GM21786 (cell line): Measurements from ENCODE around the gene MARCHF6.
A peak's percentile ranks its signal among the peaks of the same experiment; 100 is the strongest.
"Not testable (repeated sequence)": the region's sequence is repeated elsewhere in the genome, so short reads cannot be mapped to it uniquely, and the experiment has no call there.

Source experiments
- ATAC-seq: cut with Tn5 transposase; IDR thresholded peaks from one replicate; pipeline ENCODE4 v1.9.1; 2021; ENCODE audit not compliant: unreplicated experiment

MARCHF6 gene, protein sequence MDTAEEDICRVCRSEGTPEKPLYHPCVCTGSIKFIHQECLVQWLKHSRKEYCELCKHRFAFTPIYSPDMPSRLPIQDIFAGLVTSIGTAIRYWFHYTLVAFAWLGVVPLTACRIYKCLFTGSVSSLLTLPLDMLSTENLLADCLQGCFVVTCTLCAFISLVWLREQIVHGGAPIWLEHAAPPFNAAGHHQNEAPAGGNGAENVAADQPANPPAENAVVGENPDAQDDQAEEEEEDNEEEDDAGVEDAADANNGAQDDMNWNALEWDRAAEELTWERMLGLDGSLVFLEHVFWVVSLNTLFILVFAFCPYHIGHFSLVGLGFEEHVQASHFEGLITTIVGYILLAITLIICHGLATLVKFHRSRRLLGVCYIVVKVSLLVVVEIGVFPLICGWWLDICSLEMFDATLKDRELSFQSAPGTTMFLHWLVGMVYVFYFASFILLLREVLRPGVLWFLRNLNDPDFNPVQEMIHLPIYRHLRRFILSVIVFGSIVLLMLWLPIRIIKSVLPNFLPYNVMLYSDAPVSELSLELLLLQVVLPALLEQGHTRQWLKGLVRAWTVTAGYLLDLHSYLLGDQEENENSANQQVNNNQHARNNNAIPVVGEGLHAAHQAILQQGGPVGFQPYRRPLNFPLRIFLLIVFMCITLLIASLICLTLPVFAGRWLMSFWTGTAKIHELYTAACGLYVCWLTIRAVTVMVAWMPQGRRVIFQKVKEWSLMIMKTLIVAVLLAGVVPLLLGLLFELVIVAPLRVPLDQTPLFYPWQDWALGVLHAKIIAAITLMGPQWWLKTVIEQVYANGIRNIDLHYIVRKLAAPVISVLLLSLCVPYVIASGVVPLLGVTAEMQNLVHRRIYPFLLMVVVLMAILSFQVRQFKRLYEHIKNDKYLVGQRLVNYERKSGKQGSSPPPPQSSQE

GRCh38 chr5:10353241-10354047 lies at the start of gene MARCHF6:
Gene MARCHF6 (plus strand): TSS chr5:10353695. CDS start chr5:10353899, 204 bp downstream.
- ATAC-seq, result peak; percentile 80

- ATAC-seq, result no peak
Measured at GRCh38 chr5:10303699-10304170, 49.8 kb upstream of the MARCHF6 start.

GRCh38 chr5:10304932-10305331 lies 48.6 kb upstream of the MARCHF6 start:
- ATAC-seq, result no peak

DNA sequence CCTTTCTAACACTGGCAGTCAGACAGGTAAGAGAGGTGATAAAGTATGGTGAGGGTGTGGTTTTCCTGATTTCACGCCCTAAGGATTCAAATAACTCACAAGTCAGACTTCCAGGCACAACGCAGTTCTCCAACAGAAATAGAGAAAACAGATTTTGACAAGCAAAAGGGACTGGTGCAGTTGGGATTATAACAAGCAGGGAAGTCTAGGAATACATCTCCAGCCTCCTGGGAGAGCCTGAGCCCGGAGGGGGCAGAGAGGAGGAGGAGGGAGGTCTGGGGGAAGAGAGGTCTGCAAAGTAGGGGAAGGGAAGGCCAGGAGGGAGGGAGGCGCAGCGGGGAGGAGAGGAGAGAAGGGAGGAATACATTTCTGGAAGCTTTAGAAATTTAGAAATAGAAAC lies 47.4 kb upstream of the MARCHF6 start:
- ATAC-seq, result no peak

- no peak for ATAC-seq
Measured at GRCh38 chr5:10306806-10307205, 46.7 kb upstream of the MARCHF6 start.

GRCh38 chr5:10307206-10308148 lies 46.0 kb upstream of the MARCHF6 start, which contains the start of gene CMBL:
Gene CMBL (minus strand): TSS chr5:10307902. CDS start chr5:10290762, 17,140 bp downstream.
- ATAC-seq, result peak; percentile 72

GRCh38 chr5:10308844-10309243 lies 44.7 kb upstream of the MARCHF6 start:
- ATAC-seq, result no peak

DNA sequence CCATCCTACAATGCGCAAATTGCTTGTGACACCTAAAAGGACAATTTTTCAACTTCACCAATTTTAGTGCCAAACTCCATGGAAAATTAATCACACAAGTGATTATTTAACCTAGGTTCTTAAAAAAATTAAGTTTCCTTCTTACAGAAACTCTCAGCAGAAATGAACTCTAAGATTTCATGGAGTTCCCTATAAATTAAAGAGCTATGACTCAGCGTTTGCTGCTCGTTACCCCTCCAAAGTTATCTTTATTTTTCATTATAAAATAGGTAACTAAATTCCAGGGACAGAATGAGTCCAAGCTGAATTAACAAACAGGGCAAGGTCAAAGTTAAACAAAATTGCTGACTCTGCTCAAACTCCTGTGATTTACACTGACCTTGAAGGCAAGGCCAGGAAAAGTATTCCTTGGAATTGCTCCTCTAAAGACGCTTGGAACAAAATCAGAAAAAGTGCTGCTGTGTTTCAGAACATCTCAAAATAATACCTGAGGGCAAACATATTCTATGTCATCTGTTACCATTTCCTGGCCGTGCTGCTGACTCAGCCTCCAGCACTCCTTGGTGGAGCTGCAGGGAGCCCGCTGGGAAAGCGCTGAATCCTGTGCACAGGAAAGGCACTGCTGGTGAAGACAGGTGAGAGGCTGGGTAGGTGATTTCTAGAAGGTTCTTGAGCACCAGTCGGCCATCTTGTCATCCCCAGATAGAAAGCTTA lies 43.3 kb upstream of the MARCHF6 start:
- ATAC-seq, result no peak

DNA sequence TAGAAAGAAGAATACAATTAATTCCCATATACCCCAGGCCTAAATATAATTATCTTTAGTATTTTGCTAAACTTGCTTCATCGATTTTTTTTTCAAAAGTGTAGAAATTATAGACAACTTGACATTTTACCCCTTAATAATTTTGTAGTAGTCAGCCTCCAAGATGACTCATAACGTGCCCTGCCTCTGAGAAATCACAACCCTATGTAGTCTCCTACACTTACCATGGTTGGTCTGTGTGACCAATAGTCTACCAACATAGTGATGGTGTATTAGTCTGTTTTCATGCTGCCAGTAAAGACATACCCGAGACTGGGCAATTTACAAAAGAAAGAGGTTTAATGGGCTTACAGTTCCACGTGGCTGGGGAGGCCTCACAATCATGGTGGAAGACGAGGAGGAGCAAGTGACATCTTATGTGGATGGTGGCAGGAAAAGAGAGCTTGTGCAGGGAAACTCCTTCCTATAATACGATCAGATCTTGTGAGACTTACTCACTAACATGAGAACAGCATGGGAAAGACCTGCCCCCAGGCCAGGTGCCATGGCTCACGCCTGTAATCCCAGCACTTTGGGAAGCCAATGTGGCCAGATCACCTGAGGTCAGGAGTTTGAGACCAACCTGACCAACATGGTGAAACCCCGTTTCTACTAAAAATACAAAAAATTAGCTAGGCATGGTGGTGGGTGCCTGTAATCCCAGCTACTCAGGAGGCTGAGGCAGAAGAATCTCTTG lies 42.5 kb upstream of the MARCHF6 start:
- ATAC-seq, result not testable (repeated sequence)

GRCh38 chr5:10311595-10312425 lies 41.7 kb upstream of the MARCHF6 start:
- no peak for ATAC-seq

- ATAC-seq, result no peak
Measured at GRCh38 chr5:10315201-10315600, 38.3 kb upstream of the MARCHF6 start.

- ATAC-seq, result no peak
Measured at GRCh38 chr5:10315824-10316509, 37.5 kb upstream of the MARCHF6 start.

- ATAC-seq, result peak; percentile 64
Measured at GRCh38 chr5:10317825-10318682, 35.4 kb upstream of the MARCHF6 start.

DNA sequence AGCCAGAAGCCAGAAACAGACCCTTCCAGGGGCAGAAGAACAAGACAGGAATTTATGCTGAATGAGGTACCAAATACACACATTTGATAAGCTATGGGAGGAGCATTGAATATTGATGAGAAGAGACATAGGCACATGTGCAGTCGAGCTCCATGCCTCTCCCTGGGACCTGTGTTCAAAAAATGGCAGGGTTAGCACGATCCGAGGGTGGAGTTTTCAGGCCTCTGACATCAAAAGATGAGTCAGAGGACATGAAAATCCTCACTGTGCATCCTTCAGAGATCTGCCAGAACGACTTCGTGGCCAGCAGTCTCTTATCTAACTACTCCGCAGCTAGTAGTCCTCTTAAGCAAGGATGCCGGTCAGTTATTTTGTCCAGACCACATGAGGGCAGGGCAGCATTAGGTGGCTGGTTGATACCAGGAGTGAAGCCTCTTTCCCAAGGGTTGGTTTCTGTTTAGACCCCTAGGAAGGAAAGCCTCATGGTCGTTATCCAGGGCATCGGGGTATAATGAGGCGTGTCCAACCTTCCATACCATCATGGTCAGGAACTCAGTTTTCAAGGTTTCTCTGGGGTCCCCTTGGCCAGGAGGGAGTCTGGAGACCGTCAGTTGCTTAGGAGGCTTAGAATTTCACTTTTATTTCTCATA lies 34.2 kb upstream of the MARCHF6 start:
- ATAC-seq, result no peak

DNA sequence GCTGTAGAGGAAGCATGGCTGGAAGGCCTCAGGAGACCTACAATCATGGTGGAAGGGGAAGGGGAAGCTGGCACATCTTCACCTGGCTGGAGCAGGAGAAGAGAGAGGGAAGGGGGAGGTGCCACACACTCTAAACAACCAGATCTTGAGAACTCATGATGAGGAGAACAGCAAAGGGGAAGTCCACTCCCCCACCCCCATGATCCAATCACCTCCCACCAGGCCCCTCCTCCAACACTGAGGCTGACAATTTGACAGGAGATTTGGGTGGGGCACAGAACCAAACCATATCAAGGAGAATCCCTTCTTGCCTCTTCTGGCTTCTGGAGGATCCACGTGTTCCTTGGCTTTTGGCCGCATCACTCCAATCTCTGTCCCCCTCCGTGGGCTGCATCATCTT lies 32.7 kb upstream of the MARCHF6 start:
- ATAC-seq, result no peak
